Neuronal stem cell (in vitro differentiated cells): ENCODE data around the gene ATOH8. TPM values are rescaled to one million over a fixed set of nuclear protein-coding genes. Genes with fewer than 3 reads are reported as not detected.

Experiments used
- DNase-seq: peaks from one replicate; pipeline ENCODE4 v3.0.0-alpha.2; 2013; ENCODE audit warnings: low spot score
- H2AFZ ChIP-seq: one replicate; pipeline ENCODE4 v1.6.1; 2013; ENCODE audit warnings: mild to moderate bottlenecking, low read length, inconsistent platforms
- H2AK5ac ChIP-seq: 2 replicates; pipeline ENCODE4 v1.6.1; 2013; ENCODE audit warnings: low read depth, mild to moderate bottlenecking, inconsistent platforms, low read length, moderate library complexity, mixed read lengths
- H2BK120ac ChIP-seq: 2 replicates; pipeline ENCODE4 v1.6.1; 2013; ENCODE audit warnings: low read depth, mild to moderate bottlenecking, inconsistent platforms, low read length, moderate library complexity, mixed read lengths
- H2BK12ac ChIP-seq: one replicate; pipeline ENCODE4 v1.6.1; 2013; ENCODE audit warnings: low read length, inconsistent platforms
- H2BK15ac ChIP-seq: 2 replicates; pipeline ENCODE4 v1.6.1; 2013; ENCODE audit warnings: mild to moderate bottlenecking, low read length, inconsistent platforms, mixed read lengths
- H2BK5ac ChIP-seq: one replicate; pipeline ENCODE4 v1.6.1; 2013; ENCODE audit warnings: inconsistent platforms, mild to moderate bottlenecking, low read length, moderate library complexity
- H3K14ac ChIP-seq: one replicate; pipeline ENCODE4 v1.6.1; 2013; ENCODE audit warnings: low read length, inconsistent platforms
- H3K18ac ChIP-seq: 2 replicates; pipeline ENCODE4 v1.6.1; 2013; ENCODE audit warnings: low read length, inconsistent platforms
- H3K23ac ChIP-seq: 2 replicates; pipeline ENCODE4 v1.6.1; 2013; ENCODE audit warnings: low read depth, mild to moderate bottlenecking, mixed read lengths, low read length, inconsistent platforms; ENCODE audit not compliant: poor library complexity
- H3K27ac ChIP-seq: replicated peaks from 3 replicates; pipeline ENCODE4 v1.5.1; 2013; ENCODE audit warnings: low read length, inconsistent platforms
- H3K27me3 ChIP-seq, 3 experiments: 2 replicates each; pipeline ENCODE4 v1.6.1; 2013; ENCODE audit warnings: low read length in 3 of 3, mild to moderate bottlenecking in 2 of 3, inconsistent platforms in 1 of 3, low read depth in 1 of 3, mixed read lengths in 1 of 3, moderate library complexity in 1 of 3; ENCODE audit not compliant: control insufficient read depth in 3 of 3, insufficient read depth in 3 of 3
- H3K36me3 ChIP-seq, 2 donors: replicated peaks in 1 of 2; 2 replicates each; pipeline ENCODE4 v1.6.1; 2013; ENCODE audit warnings: low read length in 2 of 2; ENCODE audit not compliant: control insufficient read depth in 2 of 2, insufficient read depth in 2 of 2
- H3K4ac ChIP-seq: 2 replicates; pipeline ENCODE4 v1.6.1; 2013; ENCODE audit warnings: inconsistent platforms, mild to moderate bottlenecking, low read length, moderate library complexity
- H3K4me1 ChIP-seq, 2 donors: 1 replicate in 1 of 2; 2 replicates in 1 of 2; pipeline ENCODE4 v1.6.1; 2013; ENCODE audit warnings: low read length in 2 of 2, low read depth in 1 of 2; ENCODE audit not compliant: control insufficient read depth in 2 of 2, insufficient read depth in 1 of 2
- H3K4me2 ChIP-seq: one replicate; pipeline ENCODE4 v1.6.1; 2013; ENCODE audit warnings: mild to moderate bottlenecking, low read length, inconsistent platforms; ENCODE audit not compliant: insufficient read depth, poor library complexity, severe bottlenecking
- H3K4me3 ChIP-seq, 2 donors: 2 replicates each; pipeline ENCODE4 v1.5.1; 2013; ENCODE audit warnings: low read length in 2 of 2, mild to moderate bottlenecking in 2 of 2, inconsistent platforms in 1 of 2, moderate library complexity in 1 of 2
- H3K79me1 ChIP-seq: one replicate; pipeline ENCODE4 v1.6.1; 2013; ENCODE audit warnings: low read depth, mild to moderate bottlenecking, inconsistent platforms, low read length, moderate library complexity
- H3K9ac ChIP-seq: one replicate; pipeline ENCODE4 v1.6.1; 2013; ENCODE audit warnings: mild to moderate bottlenecking, low read depth, low read length, inconsistent platforms; ENCODE audit not compliant: poor library complexity
- H3K9me3 ChIP-seq, 2 donors: replicated peaks in 1 of 2; 2 replicates each; pipeline versions ENCODE3 to v1.6.1; 2013; ENCODE audit warnings: low read length in 2 of 2, mild to moderate bottlenecking in 2 of 2, inconsistent platforms in 1 of 2, low read depth in 1 of 2, mixed read lengths in 1 of 2, moderate library complexity in 1 of 2; ENCODE audit not compliant: control insufficient read depth in 2 of 2, insufficient read depth in 1 of 2
- H4K8ac ChIP-seq: one replicate; pipeline ENCODE4 v1.6.1; 2013; ENCODE audit warnings: low read depth, mild to moderate bottlenecking, inconsistent platforms, low read length, moderate library complexity
- H4K91ac ChIP-seq: one replicate; pipeline ENCODE4 v1.6.1; 2013; ENCODE audit warnings: low read length, low read depth, mild to moderate bottlenecking, inconsistent platforms; ENCODE audit not compliant: poor library complexity
- WGBS, 2 donors: extraction: QIAGEN DNeasy Blood & Tissue Kit; methylation state at CpG; one replicate each; pipeline ENCODE4 v1.1.7; 2013; ENCODE audit warnings: missing lambda C conversion rate in 2 of 2, mixed read lengths in 1 of 2; ENCODE audit not compliant: insufficient read length in 2 of 2, insufficient replicate concordance in 1 of 2; ENCODE audit errors: extremely low coverage in 2 of 2; 5-methylcytosine and 5-hydroxymethylcytosine counted together
- polyA plus RNA-seq, 2 experiments: library from polyadenylated mRNA; stranded (reverse); fragments of 200-250 nt; gene quantifications; one replicate each; pipeline ENCODE4 v1.2.3, GENCODE V29; 2013

ATOH8 gene
- polyA plus RNA-seq (2013, experiment 1 of 2): 1.8 TPM
- 1.6 TPM for polyA plus RNA-seq (2013, experiment 2 of 2)

GRCh38 chr2:85753525-85754312 lies at the start of gene ATOH8:
Gene ATOH8 (plus strand): TSS chr2:85753991. CDS start chr2:85754190, 199 bp downstream.
- WGBS, 2 donors: no CpG with 5 or more reads among the region's 81 CpGs
- DNase-seq: peak; percentile 54

DNA sequence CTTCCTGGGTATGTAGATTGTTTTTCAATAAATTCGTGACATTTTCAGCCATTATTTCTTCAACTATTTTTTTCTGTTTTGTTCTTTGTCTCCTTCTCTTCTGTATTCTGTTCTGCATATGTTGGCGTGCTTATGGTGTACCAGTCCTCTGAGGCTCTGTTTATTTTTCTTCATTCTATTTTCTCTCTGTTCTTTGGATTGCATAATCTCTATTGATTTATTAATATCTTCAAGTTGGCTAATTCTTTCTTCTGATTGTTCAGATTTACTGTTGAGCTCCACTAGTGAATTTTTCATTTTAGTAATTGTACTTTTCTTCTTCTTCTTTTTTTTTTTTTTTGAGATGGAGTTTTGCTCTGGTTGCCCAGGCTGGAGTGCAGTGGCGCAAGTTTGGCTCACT lies 49.8 kb upstream of the ATOH8 start:
- Histone ChIP-seq H3K36me3 (no peaks in the 10 kb centered on the region), H3K9me3 (no peaks in the 10 kb centered on the region), H3K4me3 (no peak overlapping the region), H3K9ac (no peak overlapping the region), H3K14ac (no peak overlapping the region), H2BK12ac (no peak overlapping the region), H3K27me3 (peaks cover 0 to 23% (median 4%) of the 10 kb centered on the region in 3 experiments), H3K27ac (no peak overlapping the region), H2BK120ac (no peak overlapping the region), H2BK5ac (no peak overlapping the region), H2AK5ac (no peak overlapping the region), H3K79me1 (no peaks in the 10 kb centered on the region), H4K91ac (no peak overlapping the region), H3K4me1 (peaks cover 0 to 2% of the 10 kb centered on the region in 2 donors), H2BK15ac (no peak overlapping the region), H3K4ac (no peak overlapping the region), H3K18ac (no peak overlapping the region), H4K8ac (no peak overlapping the region), H2AFZ (no peak overlapping the region), H3K23ac (no peak overlapping the region), H3K4me2 (no peak overlapping the region)
- DNase-seq: no peak
- no CpG with 5 or more reads among the region's 3 CpGs for WGBS, 2 donors

More at GRCh38 chr2:85753525-85754312, at the start of gene ATOH8:
- H3K79me1 ChIP-seq: peaks cover 3% of the 10 kb centered on the region
- H3K18ac ChIP-seq: peak within 1 kb of the TSS; percentile 97
- H3K36me3 ChIP-seq: peaks cover 0 to 4% of the 10 kb centered on the region in 2 donors
- H3K4me3 ChIP-seq: peak within 1 kb of the TSS; percentile 61 to 84
- H2AFZ ChIP-seq: peak within 1 kb of the TSS; percentile 92
- H3K14ac ChIP-seq: peak within 1 kb of the TSS; percentile 73
- H4K8ac ChIP-seq: no peak within 1 kb of the TSS
- peaks cover 0 to 64% (median 3%) of the 10 kb centered on the region in 3 experiments for H3K27me3 ChIP-seq
- peak within 1 kb of the TSS; percentile 87 for H2BK15ac ChIP-seq
- H2BK5ac ChIP-seq: peak within 1 kb of the TSS; percentile 84
- H2BK120ac ChIP-seq: peak within 1 kb of the TSS; percentile 44
- peak within 1 kb of the TSS; percentile 40 for H2AK5ac ChIP-seq
- peak within 1 kb of the TSS; percentile 95 for H3K4me2 ChIP-seq
- H2BK12ac ChIP-seq: peak within 1 kb of the TSS; percentile 63
- no peaks in the 10 kb centered on the region for H3K9me3 ChIP-seq
- peaks cover 13 to 26% of the 10 kb centered on the region in 2 donors for H3K4me1 ChIP-seq
- H3K27ac ChIP-seq: no peak within 1 kb of the TSS
- H3K9ac ChIP-seq: peak within 1 kb of the TSS; percentile 87
- no peak within 1 kb of the TSS for H3K4ac ChIP-seq
- peak within 1 kb of the TSS; percentile 38 for H3K23ac ChIP-seq
- H4K91ac ChIP-seq: no peak within 1 kb of the TSS

- no peak overlapping the region for H2BK12ac ChIP-seq
- no peak overlapping the region for H3K27ac ChIP-seq
- no peak overlapping the region for H4K8ac ChIP-seq
- H3K4me1 ChIP-seq: peaks cover 0 to 2% of the 10 kb centered on the region in 2 donors
- H2BK120ac ChIP-seq: no peak overlapping the region
- H2BK15ac ChIP-seq: no peak overlapping the region
- no CpG with 5 or more reads among the region's 8 CpGs for WGBS, 2 donors
- no peak overlapping the region for H3K14ac ChIP-seq
- H3K27me3 ChIP-seq: peaks cover 0 to 32% (median 4%) of the 10 kb centered on the region in 3 experiments
- H3K4me2 ChIP-seq: no peak overlapping the region
- DNase-seq: no peak
- H3K9me3 ChIP-seq: no peaks in the 10 kb centered on the region
- no peak overlapping the region for H3K23ac ChIP-seq
- no peaks in the 10 kb centered on the region for H3K36me3 ChIP-seq
- H3K4me3 ChIP-seq: no peak overlapping the region
- H2AK5ac ChIP-seq: no peak overlapping the region
- no peak overlapping the region for H2BK5ac ChIP-seq
- H3K79me1 ChIP-seq: no peaks in the 10 kb centered on the region
- no peak overlapping the region for H2AFZ ChIP-seq
- H4K91ac ChIP-seq: no peak overlapping the region
- H3K18ac ChIP-seq: no peak overlapping the region
- no peak overlapping the region for H3K9ac ChIP-seq
- H3K4ac ChIP-seq: no peak overlapping the region
Observed at GRCh38 chr2:85704800-85705679, 48.8 kb upstream of the ATOH8 start.

- no peak overlapping the region for H3K4me3 ChIP-seq
- no peak overlapping the region for H2BK12ac ChIP-seq
- no peak overlapping the region for H3K23ac ChIP-seq
- peaks cover 0 to 39% (median 4%) of the 10 kb centered on the region in 3 experiments for H3K27me3 ChIP-seq
- no peak overlapping the region for H2AFZ ChIP-seq
- DNase-seq: no peak
- H4K91ac ChIP-seq: no peak overlapping the region
- no peak overlapping the region for H3K18ac ChIP-seq
- no peak overlapping the region for H4K8ac ChIP-seq
- no peak overlapping the region for H3K9ac ChIP-seq
- no peak overlapping the region for H3K4me2 ChIP-seq
- H3K4ac ChIP-seq: no peak overlapping the region
- H3K4me1 ChIP-seq: peaks cover 0 to 2% of the 10 kb centered on the region in 2 donors
- H3K14ac ChIP-seq: no peak overlapping the region
- no CpG with 5 or more reads among the region's 2 CpGs for WGBS, 2 donors
- no peaks in the 10 kb centered on the region for H3K36me3 ChIP-seq
- H2AK5ac ChIP-seq: no peak overlapping the region
- H2BK120ac ChIP-seq: no peak overlapping the region
- H3K79me1 ChIP-seq: no peaks in the 10 kb centered on the region
- H3K27ac ChIP-seq: no peak overlapping the region
- H2BK5ac ChIP-seq: no peak overlapping the region
- no peak overlapping the region for H2BK15ac ChIP-seq
- no peaks in the 10 kb centered on the region for H3K9me3 ChIP-seq
Observed at GRCh38 chr2:85705680-85706039, 48.1 kb upstream of the ATOH8 start.
